Prostate gland (tissue), 2 donors: ENCODE measurements around the gene CD63.

Experiments used
- POLR2A ChIP-seq: fragments of 450-650 bp; IDR thresholded peaks from one replicate; pipeline ENCODE4 v1.6.1; 2016; ENCODE audit warnings: antibody characterized with exemption, mild to moderate bottlenecking
- POLR2AphosphoS5 ChIP-seq: sonication (generic); formaldehyde crosslinking; IDR thresholded peaks from one replicate; pipeline ENCODE4 v1.6.1; 2017; ENCODE audit warnings: antibody characterized with exemption
- TF ChIP-seq, protein P1 (sequence below), 4 experiments: fragments of 200-600 bp in 2 of 4; fragments of 450-650 bp in 2 of 4; sonication (generic) in 2 of 4; IDR thresholded peaks; 1 replicate in 3 of 4; 2 replicates in 1 of 4; pipeline ENCODE4 v1.5.1; 2016 to 2019; ENCODE audit warnings: antibody characterized with exemption in 4 of 4, mild to moderate bottlenecking in 2 of 4, moderate library complexity in 2 of 4

DNA sequence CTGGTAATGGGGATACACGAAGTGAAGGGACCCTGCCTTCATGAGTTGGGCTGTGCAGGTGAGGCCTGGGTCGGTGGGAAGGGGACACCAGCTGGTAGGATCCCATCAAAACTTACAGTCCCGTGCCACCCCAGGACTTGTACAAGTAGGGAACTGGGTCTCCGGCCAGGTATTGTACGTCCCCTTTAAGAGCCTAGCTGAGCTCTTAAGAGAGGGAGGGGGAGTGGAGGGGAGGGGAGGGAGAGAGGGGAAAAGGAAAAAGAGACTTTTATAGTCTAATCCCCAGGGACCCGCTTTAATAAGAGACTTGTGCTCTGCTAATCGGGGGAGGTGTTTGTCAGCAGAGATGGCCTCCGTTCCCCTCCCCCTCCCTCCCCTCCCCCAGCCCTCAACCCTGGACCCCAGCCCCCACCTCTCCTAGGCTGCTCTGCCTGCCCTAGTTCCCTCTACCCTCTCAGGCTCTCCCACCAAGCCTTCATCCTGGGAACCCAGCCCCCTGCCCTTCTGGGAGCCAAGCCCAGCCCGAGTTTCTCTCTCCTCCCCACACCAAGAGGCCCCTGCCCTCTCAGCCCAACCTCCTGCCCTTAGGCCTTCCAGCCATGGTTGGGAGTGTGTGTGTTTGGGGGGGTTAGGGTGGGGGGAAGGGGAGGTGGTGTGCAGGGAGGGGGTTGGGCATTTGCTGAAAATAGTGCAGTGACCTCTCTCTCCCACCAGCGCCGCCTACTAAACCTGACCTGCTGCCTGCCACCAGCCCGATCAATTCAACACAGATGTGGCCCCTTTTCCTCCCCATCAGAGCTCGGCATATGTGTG, 16.8 kb upstream of the CD63 start:
- TF ChIP-seq POLR2AphosphoS5 (no peak), POLR2A (no peak)
- TF ChIP-seq, protein P1, sequence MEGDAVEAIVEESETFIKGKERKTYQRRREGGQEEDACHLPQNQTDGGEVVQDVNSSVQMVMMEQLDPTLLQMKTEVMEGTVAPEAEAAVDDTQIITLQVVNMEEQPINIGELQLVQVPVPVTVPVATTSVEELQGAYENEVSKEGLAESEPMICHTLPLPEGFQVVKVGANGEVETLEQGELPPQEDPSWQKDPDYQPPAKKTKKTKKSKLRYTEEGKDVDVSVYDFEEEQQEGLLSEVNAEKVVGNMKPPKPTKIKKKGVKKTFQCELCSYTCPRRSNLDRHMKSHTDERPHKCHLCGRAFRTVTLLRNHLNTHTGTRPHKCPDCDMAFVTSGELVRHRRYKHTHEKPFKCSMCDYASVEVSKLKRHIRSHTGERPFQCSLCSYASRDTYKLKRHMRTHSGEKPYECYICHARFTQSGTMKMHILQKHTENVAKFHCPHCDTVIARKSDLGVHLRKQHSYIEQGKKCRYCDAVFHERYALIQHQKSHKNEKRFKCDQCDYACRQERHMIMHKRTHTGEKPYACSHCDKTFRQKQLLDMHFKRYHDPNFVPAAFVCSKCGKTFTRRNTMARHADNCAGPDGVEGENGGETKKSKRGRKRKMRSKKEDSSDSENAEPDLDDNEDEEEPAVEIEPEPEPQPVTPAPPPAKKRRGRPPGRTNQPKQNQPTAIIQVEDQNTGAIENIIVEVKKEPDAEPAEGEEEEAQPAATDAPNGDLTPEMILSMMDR (IDR thresholded peaks at IDR 0.05): no peak
